Sigmoid colon (tissue), 4 donors: Measurements from ENCODE around the gene SELENOP.

Experiments
- CTCF ChIP-seq, 4 experiments: fragments of 450-650 bp in 3 of 4; fragments of 200-600 bp in 1 of 4; IDR thresholded peaks; one replicate each; pipeline ENCODE4 v1.5.1; 2016 to 2019; ENCODE audit warnings: antibody characterized with exemption in 4 of 4, mild to moderate bottlenecking in 3 of 4, moderate library complexity in 2 of 4
- EP300 ChIP-seq, 4 donors: sonication (generic); formaldehyde crosslinking; IDR thresholded peaks; one replicate each; pipeline ENCODE4 v1.6.1; 2017; ENCODE audit warnings: antibody characterized with exemption in 4 of 4
- POLR2AphosphoS5 ChIP-seq, 4 donors: sonication (generic); formaldehyde crosslinking; IDR thresholded peaks; one replicate each; pipeline ENCODE4 v1.6.1; 2017; ENCODE audit warnings: antibody characterized with exemption in 4 of 4

GRCh38 chr5:42830924-42831323 is 19.2 kb upstream of the SELENOP start:
- no peak for TF ChIP-seq EP300 (IDR thresholded peaks at IDR 0.05)
- no peak for TF ChIP-seq POLR2AphosphoS5 (IDR thresholded peaks at IDR 0.05)
- TF ChIP-seq CTCF (IDR thresholded peaks at IDR 0.05), result no peak
